ENCODE measurements around the gene KRT4.

KRT4 gene

DNA sequence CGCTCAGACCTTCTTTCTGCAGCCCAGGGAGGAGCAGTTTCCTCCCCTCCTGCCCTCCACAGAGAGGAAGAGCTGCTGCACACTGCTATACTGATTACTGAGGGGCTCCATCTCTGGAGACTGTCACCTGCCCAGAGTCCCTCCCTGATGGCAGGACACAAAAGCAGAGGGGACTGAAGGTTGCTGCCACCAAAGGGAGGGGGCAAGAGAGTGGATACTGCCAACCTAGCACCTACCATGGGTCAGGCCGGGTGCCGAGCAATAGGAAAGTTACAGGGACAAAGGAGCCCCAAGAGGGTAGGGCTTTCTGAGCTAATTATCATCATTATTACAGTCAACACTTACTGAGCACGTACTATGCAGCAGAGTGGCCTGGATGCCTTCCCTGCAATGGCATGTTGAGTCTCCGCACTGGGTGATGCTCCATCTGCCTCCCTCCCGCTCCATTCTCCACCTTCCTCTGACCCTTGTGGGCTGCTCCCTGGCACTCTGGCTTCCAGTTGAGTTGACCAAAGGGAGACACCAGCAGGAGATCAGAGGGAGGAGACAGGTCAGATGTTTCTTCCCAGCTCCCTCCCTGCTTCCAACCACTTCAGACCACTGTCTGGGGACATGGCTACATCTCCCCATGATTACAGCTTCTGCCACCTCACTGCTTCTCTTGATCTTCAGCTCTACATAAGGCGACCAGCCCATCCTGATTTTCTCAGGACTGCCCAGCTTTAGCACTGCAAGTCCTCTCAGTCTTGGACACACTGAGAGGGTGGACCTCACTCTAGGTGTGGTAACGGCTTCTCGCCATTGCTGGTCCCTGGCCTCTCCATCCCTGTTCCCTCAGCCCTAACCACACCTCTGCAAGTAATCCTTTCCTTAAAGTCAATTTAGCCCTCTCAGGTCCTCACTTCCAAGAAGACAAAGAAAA is 22.8 kb upstream of the KRT4 start:
- no peak for DNase-seq (ENCODE audit: low read depth)

DNA sequence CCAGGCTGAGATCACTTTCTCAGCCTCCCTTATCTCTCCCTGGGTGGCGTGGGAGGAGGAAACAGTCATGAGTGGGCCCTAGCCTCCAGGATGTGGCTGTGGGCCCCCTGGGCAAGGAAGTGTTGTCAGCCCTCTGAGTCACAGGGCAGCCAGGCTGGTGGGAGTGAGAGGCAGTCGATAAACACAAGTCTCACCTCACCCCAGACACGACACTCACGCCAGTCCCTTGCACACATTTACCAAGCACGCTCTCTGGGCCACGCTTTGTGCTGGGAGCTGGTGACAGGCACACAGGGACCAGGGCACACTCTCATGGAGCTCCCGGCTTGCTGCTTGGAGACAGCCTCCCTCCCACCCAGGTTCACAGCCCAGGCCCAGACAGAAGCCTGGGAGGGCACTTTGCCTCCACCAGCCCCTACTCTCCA is 22.1 kb upstream of the KRT4 start:
- peak; percentile 66 for DNase-seq (ENCODE audit: low read depth)

DNA sequence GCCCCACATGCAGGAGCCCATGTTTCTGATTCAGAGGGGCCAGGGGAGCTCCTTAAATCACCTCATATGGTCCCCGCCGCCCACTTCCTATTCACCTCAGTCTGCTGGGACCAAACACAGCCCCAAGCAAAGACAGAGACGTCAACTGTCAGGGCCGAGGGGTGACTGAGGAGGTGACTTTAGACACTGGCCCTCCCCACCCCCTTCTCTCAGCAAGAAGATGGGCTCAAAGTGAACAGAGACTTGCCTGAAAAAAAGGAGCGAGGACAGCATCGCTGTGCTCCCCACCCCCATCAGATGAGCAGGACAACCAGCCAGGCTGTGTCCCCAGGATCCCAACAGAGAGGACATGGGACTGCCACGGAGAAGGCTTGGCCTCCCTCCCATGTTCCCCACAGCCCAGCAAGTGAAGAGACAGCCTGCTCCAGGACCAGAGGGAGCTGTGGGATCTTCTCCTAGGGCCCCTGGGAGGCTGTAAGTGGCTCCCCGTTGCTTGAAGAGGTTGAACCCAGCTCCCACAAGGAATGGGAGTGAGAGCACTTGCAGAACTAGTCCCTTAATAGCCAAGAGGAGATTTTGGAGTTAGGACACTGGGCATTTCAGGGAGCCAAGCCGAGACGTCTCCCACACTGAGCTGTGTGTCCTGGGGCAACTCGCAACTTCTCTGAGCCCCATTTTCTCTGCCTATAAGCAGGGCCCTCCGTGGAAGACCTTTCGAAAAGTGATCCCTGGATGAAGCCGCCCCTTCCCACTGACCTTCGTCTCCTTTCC is 21.5 kb upstream of the KRT4 start:
- no peak for DNase-seq (ENCODE audit: low read depth)

DNA sequence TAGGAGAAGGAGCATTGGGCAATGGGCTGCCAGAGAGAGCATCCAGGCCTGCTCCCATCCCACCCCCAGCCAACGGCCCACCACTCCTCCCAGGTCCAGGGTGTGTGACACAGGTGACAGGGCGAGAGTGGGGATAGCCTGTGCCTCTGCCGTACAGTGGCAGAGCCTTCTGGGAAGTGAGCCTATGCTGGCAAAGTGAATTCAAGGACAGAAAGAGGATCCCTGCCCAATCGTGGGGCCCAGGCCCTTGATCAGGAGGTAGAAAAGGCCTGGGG is 20.7 kb upstream of the KRT4 start:
- no peak for DNase-seq (ENCODE audit: low read depth)

DNA sequence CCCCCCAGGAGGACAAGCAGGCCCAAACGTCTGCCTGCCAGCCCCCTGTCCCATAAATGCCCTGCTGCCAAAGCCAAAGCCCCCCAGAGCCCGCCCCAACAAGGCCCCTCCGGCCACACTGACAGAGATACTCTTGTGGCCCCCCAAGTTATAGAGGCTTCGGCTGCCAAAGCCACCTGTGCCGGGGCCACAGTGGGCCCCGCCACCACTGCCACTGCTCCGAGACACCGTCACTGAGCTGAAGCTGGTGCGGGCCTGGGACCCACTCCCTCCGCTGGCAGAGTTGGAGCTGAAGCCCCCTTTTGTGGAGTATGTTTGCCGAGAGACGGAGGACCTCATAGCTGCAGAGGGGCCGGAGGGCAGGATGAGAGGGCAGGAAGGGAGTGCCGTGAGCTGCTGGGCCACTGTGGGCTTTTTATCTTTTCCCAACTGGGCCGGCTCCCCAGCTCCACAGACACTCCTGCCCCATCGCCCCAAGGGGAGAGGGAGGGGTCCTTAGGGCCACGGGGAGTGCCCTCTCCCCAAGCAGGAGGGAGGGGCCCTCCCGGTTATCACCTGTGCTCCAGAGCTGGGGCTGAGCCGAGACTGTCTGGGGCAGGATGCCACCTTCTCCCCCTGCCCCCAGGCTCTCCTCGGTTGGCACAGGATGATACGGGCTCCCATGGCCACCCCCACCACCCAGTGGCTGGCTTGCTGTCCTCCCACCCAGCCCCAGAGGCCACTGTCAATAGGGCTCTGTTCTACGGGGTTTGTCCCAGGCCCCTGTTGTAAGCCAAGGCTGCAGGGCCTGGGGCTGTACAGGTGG is 20.2 kb upstream of the KRT4 start, which contains the start of gene KRT79:
Gene KRT79, minus strand, starts transcription at position 390 of the 805 bp plus-strand sequence. Its CDS starts 51 bp downstream, at position 339.
- no peak for DNase-seq (ENCODE audit: low read depth)

DNA sequence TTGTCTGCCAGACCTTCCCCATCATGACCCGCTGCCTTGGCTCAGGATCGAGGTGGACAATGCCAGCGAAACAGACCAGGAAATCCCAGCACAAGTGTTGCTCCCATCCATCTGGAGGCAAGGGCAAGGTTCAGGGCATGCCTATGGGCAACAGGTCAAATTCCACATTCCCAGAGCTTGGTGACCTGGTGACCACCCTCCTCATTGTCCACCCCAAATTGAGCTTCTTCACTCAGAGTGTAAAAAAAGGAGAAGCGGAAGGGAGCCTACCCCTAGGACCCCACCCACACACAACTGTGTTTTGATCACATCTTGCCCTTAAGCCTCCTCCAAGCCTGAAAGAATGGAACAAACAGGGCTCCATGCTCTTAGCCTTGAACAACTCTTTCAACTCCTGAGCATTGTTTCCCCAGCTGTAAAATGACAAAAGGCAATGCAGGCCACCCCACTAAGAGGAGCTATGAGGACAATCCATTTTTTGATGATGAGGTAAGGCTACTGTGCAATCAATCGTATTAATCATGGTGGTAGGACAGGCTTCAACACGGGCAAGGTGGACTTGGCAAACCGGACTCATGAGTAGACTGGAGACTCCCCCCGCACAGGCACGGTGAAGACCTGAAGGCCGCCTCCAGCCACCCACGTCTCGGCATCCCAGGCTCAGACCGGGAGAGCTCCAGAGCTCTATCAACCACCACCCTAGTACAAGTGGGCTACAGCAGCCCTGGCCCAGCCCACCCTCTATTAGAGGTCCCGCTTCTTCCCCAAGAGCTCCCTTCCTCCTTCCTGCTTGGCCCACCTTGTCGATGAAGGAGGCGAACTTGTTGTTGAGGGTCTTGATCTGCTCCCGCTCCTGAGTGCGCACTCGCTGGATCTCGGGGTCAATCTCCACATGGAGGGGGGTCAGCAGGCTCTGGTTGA is 19.3 kb upstream of the KRT4 start:
- DNase-seq (ENCODE audit: low read depth) = no peak

DNA sequence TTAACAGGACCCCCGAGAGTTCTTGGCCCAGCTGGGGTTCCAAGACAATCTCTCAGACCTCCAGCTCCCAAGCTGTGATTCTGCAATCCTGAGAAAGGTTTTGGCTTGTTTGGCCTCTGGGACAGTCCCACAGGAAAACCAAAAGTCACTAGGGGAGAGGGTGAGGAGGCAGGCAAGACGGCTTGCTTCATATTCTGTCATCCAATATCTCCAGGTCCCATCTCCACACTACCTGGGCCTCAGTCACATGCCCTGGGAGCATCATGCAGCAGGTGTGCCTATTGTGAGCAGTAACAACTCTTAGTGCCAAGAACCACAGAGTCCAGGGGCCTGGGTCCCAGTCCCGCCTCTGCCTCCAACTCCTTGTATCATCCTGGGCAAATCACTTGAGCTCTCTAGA is 18.5 kb upstream of the KRT4 start:
- DNase-seq (ENCODE audit: low read depth) = no peak

DNA sequence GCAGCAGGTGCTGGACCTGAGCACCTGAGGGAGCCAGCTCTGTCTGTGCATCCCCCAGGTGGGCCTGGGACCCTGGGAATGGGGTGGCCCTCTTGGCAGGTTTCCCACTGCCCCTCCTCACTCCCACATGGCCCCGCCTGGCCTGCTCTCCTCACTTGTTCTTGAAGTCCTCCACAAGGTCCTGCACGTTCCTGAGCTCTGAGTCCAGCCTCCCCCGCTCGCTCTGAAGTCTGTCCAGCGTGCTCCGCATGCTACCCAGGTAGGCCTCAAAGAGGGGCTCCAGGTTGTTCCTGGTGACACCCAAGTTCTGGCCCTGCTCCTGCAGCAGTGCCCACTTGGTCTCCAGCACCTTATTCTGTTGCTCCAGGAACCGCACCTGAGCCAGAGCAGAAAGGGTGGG is 17.3 kb upstream of the KRT4 start:
- DNase-seq (ENCODE audit: low read depth) = no peak

DNA sequence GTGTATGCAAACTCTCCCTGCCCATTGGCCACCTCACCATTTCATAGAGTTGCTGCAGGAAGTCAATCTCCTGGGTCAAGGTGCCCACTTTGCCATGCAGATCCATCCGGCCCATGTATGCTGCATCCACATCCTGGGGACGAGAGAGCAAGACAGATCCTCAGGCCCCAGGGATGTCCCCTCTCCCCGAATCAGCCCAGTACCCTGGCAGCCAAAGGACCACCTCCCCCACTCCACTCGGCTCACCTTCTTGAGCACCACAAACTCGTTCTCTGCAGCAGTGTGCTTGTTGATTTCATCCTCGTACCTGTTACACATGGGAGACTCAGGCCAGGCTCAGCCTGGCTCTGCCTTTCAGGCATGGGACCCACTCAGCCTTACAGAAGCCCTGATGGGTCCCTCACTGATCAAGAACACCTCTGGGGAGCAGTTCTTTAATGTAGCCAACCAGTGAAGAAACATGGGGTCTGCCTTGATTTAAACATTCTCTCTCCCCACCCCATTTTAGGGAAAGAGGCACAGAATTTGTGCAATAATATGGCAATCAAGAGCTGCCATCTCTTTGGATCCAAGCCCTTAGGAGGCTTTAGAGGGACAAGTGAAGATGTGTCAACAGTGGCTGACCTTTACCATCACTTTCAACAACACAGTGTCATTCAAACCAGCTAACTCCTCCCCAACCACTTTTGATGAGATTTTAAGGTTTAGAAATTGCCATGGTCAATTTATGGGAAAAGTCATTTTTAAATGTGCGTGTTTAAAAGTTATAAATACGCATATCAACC is 16.3 kb upstream of the KRT4 start:
- no peak for DNase-seq (ENCODE audit: low read depth)

DNA sequence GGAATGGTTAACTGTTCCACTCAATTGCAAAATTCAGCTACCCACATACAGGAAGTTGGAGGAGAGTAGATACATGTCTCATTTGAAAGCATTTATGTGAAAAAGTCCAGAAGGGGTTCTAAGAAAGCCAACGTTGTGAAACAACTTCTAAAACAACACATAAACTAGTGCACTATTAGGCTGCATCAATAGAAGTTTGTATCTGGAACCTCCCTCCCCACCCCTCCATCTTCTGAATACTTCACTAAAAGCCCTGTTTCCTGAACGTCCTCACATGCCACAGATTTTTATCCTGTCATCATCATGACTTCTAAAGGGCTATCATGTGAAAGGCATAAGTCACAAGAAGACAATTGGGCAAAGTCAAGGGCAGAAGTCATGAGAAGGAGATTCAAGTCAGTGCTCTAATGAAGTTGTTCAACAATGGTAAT is 14.7 kb upstream of the KRT4 start:
- no peak for DNase-seq (ENCODE audit: low read depth)

DNA sequence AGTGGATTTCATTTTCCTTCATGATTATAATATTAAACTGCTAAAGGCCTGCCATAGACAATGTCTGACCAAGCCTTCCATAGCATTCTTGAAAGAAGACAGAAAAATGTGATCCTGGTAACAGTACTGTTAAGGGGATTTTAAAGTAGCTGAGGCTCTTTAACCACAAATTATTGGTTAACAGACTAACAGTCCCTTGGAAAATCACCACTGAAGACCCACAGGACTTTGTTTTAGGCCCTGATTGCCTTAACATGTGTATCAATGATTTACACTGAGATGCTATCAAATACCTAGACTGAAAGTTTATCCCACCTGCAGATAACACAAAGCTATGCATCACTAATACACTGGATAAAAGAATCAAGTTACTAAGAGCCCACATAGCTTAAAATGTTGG is 14.2 kb upstream of the KRT4 start:
- DNase-seq (ENCODE audit: low read depth) = no peak

DNA sequence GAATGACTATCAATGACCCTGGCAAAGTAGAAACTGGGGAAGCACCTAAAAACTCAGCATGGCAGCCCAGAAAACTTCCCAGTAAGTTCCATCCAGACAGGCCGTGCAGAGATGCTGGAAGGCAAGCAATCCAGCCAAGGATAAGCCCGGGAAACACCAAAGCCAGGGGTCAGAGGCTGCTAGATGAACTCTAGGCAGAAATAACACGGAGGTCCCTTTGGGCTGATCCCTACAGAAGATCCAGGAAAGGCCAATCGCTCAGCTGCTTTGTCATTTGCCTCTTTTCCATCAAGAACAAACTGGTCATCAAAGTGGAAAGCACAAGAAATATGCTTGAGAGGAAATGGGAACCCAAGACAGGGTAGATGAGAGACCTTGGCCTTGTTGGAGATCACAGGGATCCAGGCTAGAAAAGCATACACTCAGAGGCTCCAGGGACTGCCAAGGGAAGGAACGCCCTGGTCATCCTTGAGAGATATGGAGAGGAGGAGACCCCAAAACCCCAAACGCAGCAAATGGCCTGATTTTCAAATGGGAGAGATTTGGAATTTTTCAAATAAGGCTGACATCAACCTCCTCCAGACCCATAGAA is 13.7 kb upstream of the KRT4 start:
- no peak for DNase-seq (ENCODE audit: low read depth)

DNA sequence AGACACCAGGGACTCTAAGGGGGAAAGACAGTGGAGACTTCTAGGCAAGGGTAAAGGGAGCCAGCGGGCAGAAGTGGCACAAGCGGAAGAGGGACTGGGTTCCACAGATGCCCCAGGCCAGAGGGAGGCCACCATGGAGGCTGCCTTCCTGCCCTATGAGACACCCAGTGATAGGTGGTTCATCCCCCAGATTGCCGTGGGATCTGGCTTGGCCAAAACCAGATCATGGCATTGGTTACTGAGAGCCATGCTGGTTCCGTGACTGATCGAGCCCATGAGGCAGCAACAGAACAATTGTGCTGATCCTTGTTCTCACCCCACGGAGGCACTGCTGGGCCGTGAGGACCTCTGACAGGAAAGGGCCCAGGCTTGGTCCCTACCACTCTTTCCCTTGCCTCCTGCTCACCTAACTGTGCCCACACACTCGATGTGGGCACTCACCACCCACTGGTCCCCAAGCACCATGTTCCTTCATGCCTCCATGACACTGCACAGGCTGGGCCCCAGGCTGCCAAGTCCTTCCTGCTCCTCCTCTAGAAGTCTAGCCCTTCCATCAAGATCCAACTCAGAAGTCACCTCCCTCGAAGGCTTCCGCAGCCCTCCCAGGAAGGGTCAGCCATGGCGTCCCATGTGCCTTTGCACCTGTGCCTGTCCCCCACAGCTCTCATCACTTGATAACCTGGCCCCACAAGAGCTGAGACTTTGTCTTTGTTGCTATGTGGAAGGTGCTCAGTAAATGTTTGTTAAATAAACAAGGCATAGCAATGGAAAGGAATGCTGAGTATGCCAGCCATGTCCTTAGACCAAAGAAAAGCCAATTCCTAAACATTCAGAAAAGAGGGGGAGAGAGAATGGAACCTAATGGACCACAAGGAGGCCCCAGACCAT is 12.9 kb upstream of the KRT4 start:
- DNase-seq (ENCODE audit: low read depth) = no peak

DNA sequence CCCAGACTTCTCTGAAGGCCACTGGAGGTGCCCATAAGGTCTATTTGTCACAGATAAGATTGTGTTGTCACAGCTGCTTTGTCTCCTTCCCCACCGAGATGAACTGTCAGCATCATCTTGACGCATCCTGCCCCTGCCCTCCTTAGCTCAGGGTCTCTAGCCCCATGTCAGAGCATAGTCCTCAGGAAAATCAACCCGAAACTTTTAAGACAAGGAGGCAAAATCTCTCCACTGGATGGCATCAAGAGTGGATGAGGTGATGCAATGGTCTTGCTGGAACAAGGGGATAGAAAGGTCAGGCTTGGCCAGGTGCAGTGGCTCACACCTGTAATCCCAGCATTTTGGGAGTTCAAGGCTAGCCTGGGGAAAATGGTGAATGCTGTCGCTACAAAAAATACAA is 12.0 kb upstream of the KRT4 start:
- DNase-seq (ENCODE audit: low read depth) = no peak

DNA sequence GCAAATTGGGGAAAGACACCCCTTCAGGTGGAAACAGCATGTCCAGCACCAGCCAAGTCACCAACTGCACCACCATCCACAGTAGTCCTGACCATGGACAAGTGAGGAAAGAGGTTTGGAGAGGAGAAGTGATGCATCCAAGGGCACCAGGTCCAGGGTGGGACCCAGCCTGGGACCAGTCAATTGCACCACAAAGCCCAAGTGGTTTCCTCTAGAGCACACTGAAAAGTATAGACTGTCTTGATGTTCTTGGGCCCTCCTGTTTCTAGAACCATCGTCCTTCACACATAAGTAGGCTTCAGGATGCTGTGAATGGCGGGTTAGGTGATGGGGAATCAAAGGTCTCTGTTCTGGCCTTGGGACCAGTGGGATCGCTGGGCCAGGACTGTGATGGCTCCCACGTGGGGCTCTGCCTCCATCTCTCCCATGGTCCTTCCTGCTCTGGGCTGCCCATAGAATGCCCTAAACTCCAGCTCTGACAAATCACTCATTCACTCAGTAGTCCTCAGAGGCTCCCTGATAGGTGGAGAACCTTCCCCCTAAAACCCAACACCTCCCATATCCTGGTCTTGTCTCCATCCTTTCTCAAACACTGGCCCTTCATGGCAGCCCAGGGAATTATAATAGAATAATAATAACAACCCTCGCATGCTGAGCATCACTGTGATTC is 11.0 kb upstream of the KRT4 start:
- no peak for DNase-seq (ENCODE audit: low read depth)

DNA sequence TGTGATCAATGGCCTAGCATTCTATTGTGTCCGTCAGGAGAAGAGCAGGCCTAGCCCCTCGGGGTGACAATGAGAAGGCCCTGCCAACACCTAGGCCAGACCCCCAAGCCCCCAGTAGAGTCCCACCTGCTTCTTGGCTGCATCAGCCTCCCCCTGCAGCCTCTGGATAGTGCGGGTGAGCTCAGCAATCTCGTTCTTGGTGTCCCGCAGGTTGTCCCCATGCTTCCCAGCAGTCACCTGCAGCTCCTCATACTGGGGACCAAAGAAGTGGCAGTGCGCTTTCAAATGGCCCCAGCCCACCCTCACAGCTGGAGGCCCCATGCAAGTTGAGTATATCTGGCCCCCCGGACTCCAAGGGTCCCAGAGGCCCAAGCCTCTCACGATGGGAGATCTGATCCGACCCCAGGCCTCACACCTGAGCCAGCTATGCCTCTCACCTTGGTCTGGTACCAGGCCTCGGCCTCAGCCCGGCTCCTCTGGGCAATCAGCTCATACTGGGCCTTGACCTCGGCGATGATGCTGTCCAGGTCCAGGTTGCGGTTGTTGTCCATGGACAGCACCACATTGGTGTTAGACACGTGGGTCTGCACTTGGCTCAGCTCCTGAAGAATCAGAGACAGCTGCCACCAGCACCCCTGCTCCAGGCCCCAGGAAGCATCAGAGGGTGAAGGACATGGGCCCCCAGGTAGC is 10.0 kb upstream of the KRT4 start:
- DNase-seq (ENCODE audit: low read depth) = no peak

DNA sequence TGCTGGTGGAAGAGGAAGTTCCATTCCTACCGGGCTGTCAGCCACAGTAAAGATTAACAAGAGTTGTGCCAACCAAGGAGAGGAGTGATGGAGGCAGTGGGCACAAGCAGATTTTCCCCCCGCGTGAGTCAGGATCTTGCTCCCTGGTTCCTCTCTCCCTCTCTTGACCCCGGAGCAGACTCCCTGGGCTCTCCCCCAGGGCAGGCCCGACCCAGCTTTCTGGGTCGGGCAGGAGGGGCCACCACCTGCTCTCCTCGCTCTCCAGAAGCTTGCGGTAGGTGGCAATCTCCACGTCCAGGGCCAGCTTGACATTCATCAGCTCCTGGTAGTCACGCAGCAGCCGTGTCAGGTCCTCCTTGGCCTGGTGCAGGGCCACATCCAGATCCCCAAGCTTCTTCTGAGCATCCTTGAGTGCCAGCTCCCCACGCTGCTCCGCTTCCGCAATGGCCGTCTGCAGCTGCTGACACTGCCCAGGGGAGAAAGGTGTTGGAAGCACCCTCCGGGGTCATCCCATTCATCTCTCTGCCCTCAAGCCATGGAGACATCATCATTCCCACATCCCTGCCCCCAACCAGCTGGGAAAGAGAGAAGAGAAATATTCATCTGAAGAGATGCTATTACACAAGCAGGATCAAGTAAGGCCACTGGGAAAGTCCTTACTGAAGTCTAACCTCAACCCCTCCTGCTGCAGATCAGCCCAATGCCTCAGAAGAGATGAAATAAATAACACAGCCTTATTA is 9.0 kb upstream of the KRT4 start:
- no peak for DNase-seq (ENCODE audit: low read depth)

Data from stimulated activated CD8-positive, alpha-beta memory T cell treated with anti-CD3 and anti-CD28 coated beads, Interleukin-12 subunit alpha, Interleukin-12 subunit beta, amount 100 ng/mL, for 4 hours (primary cell).